Ureter (tissue), 1 donor: ENCODE data around the gene IFNA10. TPM values are rescaled to one million over a fixed set of nuclear protein-coding genes. Genes with fewer than 3 reads are reported as not detected.
"Not testable (repeated sequence)": the region's sequence is repeated elsewhere in the genome, so short reads cannot be mapped to it uniquely, and the experiment has no call there.

ENCODE experiments used
- DNase-seq: peaks from one replicate; pipeline ENCODE4 v3.0.0-alpha.2; 2020; ENCODE audit warnings: low spot score
- total RNA-seq: library from RNA; stranded (reverse); gene quantifications from one replicate; pipeline ENCODE4 v1.2.4, GENCODE V29; 2023
- donor health status: DM: yes; HTN: yes; CAD: no.

Gene IFNA10
- total RNA-seq, 1 donor from 2014 or later, result not detected

DNA sequence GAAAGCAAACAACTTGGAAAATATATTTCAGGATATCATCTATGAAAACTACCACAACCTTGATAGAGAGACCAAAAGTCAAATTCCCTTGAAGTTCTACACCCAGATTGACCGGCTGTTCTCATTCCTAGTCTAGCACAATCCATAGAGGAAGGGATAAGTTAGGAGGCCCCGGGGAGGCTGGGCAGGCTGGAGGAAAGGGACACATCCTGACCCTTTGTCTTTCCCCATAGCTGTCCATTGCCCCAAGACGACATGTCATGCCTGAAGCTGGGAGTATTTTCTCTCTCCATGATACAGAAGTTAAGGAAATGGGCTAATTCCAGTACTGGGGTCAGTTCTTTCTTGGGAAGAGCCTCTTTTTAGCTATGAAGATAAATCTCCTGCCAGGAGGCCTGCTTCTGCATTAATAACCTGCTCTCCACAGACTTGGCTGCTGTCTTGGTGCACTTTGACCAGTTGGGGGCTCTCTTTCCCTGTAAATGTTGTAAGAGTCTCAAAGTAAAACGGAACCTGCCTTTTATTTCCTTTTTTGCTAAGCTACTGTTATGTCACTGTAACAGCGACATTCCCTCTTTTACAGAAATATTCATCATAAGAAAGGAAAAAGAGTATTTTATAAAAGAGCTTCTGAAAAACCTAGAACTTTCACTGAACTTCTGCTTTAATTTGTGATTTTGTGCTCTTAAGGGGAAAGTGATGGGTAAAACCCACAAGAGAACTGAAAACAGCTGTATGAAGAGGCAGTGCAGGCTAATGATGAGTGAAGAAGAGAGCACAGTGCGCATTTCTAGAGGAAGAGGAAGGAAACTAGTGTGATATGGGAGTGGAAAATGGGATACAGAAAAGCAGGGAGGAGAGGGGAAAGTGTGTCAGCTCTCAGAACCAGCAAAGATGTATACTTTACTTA, 11.8 kb downstream of the IFNA10 start:
- DNase-seq, result not testable (repeated sequence)

DNA sequence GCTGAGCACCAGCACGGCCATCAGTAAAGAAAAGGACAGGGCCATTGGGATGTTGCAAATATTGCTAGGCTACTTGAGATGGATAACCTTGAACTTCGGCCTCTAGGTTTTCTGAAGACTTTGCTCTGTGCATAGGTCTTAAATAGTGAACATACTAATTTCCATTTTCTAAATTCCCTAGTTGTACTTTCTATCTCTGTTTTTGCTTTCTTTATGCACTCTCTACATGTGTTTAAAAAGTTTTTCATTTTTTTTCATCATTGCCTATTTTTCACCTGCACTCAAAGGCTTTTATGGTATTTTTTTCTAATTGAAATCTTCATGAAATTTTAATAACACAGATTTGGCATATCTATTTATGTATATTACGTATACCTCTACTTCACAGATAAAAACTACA, 19.5 kb downstream of the IFNA10 start, which contains the start of gene IFNA4:
Gene IFNA4, minus strand, starts transcription at position 101 of the 400 bp plus-strand sequence. Its CDS starts 56 bp downstream, at position 45.
- DNase-seq, result not testable (repeated sequence)

DNA sequence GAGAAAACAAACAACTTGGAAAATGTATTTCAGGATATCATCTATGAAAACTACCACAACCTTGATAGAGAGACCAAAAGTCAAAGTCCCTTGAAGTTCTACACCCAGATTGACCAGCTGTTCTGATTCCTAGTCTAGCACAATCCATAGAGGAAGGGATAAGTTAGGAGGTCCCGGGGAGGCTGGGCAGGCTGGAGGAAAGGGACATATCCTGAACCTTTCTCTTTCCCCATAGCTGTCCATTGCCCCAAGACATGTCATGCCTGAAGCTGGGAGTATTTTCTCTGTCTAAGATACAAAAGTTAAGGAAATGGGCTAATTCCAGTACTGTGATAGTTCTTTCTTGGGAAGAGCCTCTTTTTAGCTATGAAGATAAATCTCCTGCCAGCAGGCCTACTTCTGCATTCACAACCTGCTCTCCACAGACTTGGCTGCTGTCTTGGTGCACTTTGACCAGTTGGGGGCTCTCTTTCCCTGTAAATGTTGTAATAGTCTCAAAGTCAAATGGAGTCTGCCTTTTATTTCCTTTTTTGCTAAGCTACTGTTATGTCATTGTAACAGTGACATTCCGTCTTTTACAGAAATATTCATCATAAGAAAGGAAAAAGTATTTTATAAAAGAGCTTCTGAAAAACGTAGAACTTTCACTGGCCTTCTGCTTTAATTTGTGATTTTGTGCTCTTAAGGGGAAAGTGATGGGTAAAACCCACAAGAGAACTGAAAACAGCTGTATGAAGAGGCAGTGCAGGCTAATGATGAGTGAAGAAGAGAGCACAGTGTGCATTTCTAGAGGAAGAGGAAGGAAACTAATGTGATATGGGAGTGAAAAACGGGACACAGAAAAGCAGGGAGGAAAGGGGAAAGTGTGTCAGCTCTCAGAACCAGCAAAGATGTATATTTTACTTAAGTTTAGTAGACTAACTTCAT, 23.9 kb downstream of the IFNA10 start:
- DNase-seq, result not testable (repeated sequence)

DNA sequence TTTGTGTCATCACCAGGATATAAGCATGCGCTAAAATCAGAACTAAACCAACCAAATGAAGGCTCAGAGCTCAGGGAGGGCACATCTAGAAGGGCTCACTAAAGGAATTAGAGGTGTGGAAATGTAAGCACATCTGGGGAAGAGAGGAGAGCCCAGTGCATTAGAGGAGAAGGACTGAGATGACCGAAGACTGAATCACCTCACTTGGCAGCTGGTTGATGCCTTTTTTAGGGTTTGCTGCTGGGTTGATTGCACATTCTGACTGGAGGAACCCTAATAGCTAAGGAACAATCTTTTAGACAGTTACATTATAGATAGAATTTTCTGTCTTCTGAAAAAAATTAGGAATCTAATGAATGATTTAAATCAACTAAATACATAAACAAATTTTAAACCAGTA, 32.3 kb downstream of the IFNA10 start:
- no peak for DNase-seq

DNA sequence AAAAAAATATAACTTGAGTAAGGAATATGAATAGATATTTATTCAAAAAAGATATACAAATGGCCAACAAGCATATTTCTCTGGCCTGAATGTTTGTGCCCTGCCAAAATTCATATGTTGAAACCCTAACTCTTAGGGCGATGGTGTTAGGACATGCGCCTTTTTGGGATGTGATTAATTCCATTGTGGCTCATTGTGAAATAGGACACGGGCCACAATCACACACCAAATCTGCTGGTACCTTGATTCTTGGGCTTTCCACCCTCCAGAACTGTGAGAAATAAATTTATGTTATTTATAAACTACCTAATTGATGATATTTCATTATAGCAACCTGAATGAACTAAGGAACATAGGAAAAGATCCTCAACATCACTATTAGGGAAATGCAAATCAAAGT, 34.8 kb downstream of the IFNA10 start:
- no peak for DNase-seq

DNA sequence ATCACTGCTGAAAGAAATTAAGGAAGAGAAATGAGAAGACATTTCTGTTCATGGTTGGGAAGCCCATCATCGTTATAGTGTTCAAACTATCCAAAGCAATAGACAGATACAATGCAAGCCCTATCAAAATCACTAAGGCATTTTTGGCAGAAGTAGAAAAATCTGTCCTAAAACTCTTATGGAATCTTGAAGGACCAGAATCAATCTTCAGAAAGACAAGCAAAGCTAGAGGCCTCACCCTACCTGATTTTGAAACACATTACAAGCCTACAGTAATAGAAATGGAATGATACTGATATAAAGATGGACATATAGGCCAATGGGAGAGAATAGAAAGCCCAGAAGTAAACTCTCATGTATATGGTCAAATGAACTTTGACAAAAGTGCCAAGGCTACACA, 35.6 kb downstream of the IFNA10 start:
- DNase-seq, result no peak

DNA sequence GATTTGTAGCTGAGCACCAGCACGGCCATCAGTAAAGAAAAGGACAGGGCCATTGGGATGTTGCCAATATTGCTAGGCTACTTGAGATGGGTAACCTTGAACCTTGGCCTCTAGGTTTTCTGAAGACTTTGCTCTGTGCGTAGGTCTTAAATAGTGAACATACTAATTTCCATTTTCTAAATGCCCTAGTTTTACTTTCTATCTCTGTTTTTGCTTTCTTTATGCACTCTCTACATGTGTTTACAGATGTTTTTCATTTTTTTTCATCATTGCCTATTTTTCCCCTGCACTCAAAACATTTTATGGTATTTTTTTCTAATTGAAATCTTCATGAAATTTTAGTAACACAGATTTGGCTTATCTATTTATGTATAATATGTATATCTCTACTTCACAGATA, 40.4 kb downstream of the IFNA10 start, which contains the start of gene IFNA21:
Gene IFNA21, minus strand, starts transcription at position 101 of the 400 bp plus-strand sequence. Its CDS starts 48 bp downstream, at position 53.
- not testable (repeated sequence) for DNase-seq

DNA sequence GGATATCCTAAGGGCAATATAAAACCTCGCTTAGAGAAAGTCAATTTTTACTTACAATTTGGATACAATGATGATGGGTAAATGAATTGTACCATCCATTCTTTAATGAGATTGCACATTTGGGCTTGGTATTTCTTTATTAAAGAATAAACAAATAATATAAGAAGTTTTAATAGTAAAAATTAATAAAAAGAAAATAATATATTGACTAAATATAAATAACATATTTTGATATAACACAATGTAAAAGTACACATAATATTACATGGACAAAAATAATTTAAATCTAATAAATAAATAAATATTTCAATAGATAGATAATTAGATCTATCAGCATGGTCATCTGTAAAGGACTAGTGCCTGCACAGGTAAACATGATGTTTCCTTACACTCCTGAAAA, 41.4 kb downstream of the IFNA10 start:
- DNase-seq, result no peak

DNA sequence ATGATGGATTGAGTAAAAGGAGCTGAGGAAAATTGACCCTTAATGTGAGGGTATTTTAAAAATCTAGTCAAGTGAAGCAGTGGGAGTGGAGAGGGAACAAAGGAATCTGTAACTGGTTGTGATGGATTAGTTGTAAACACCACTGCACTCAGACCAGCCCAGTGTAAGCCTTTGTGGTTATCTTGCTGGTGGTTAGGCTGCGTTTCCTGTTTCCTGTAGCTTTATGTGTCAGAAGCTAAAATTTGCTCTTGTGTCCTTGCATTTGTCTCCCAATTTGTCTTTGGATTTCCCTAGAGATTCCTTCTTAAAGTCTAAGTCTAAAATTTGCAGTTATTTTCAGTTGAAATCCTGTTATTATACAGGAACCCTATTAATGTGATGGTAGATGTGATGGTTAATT, 46.8 kb downstream of the IFNA10 start:
- no peak for DNase-seq

Other genes with a start within 250 kb of the IFNA10 start
- 4.1 TPM for gene HACD4, start 175.5 kb downstream of the IFNA10 start, total RNA-seq
- gene IFNB1, start 129.2 kb downstream of the IFNA10 start, total RNA-seq, result not detected
- not detected for gene IFNW1, start 65.3 kb downstream of the IFNA10 start, total RNA-seq
- gene IFNA21, start 40.5 kb downstream of the IFNA10 start, total RNA-seq, result not detected
- not detected for gene IFNA4, start 19.6 kb downstream of the IFNA10 start, total RNA-seq
- gene IFNA7, start 4.9 kb downstream of the IFNA10 start, total RNA-seq, result not detected
- gene IFNA16, start 10.2 kb upstream of the IFNA10 start, total RNA-seq, result not detected
- not detected for gene IFNA17, start 21.1 kb upstream of the IFNA10 start, total RNA-seq
- gene IFNA14, start 32.9 kb upstream of the IFNA10 start, total RNA-seq, result not detected
- not detected for gene IFNA5, start 98.2 kb upstream of the IFNA10 start, total RNA-seq
- 27.8 TPM for gene KLHL9, start 128.3 kb upstream of the IFNA10 start, total RNA-seq
- not detected for gene IFNA6, start 143.7 kb upstream of the IFNA10 start, total RNA-seq
- not detected for gene IFNA13, start 160.9 kb upstream of the IFNA10 start, total RNA-seq
- not detected for gene IFNA2, start 178.3 kb upstream of the IFNA10 start, total RNA-seq
- gene IFNA8, start 202.0 kb upstream of the IFNA10 start, total RNA-seq, result not detected
- not detected for gene IFNA1, start 233.3 kb upstream of the IFNA10 start, total RNA-seq